ENCODE data around the gene TRIM33.

DNA sequence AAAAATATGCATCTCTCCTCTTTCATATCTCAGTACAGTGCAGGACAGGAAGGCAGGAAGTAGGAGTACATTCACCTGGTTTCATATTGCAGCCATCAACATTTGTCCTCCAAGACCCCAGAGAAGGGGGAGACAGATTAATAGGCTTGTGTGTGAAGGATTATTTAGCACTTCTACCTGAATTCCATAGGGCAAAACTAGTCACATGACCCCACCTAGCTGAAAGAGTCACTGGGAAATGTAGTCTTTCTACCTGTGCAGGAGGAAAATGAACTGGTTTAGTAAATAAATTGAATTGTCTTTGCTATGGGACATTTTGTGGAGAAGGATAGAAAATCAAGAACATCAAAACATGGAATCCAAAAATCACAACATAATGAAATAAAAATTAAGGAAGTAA is 13.9 kb upstream of the TRIM33 start:
- TF ChIP-seq, protein P1, sequence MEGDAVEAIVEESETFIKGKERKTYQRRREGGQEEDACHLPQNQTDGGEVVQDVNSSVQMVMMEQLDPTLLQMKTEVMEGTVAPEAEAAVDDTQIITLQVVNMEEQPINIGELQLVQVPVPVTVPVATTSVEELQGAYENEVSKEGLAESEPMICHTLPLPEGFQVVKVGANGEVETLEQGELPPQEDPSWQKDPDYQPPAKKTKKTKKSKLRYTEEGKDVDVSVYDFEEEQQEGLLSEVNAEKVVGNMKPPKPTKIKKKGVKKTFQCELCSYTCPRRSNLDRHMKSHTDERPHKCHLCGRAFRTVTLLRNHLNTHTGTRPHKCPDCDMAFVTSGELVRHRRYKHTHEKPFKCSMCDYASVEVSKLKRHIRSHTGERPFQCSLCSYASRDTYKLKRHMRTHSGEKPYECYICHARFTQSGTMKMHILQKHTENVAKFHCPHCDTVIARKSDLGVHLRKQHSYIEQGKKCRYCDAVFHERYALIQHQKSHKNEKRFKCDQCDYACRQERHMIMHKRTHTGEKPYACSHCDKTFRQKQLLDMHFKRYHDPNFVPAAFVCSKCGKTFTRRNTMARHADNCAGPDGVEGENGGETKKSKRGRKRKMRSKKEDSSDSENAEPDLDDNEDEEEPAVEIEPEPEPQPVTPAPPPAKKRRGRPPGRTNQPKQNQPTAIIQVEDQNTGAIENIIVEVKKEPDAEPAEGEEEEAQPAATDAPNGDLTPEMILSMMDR (IDR thresholded peaks at IDR 0.05; ENCODE audit: extremely low read depth in 1 of 2, insufficient read depth in 1 of 2, low read depth in 1 of 2, low read length in 2 of 2) = no peak
- TF ChIP-seq POLR2AphosphoS5 (IDR thresholded peaks at IDR 0.05; ENCODE audit: insufficient read depth, low read depth, low read length) = no peak
- TF ChIP-seq FOS (IDR thresholded peaks at IDR 0.05; ENCODE audit: borderline replicate concordance, insufficient read depth, low read length) = no peak
- no peak for TF ChIP-seq EZH2 (IDR thresholded peaks at IDR 0.05; ENCODE audit: borderline replicate concordance, low read depth, low read length, severe bottlenecking)
- TF ChIP-seq GATA2 (IDR thresholded peaks at IDR 0.05; ENCODE audit: insufficient read depth, insufficient read length, low read depth, low read length) = no peak

Data from endothelial cell of umbilical vein (primary cell).